HFFc6 (cell line): Measurements from ENCODE around the gene FAM110D. TPM values are rescaled to one million over a fixed set of nuclear protein-coding genes. Genes with fewer than 3 reads are reported as not detected.

Experiments
- DNase-seq: peaks from one replicate; pipeline ENCODE4 v3.0.0-alpha.2; 2018
- H3K27ac Mint-ChIP-seq: 2 replicates; pipeline ENCODE4 v1.8.0; 2020; ENCODE audit warnings: mild to moderate bottlenecking, mixed read lengths
- H3K27me3 Mint-ChIP-seq: 2 replicates; pipeline ENCODE4 v1.8.0; 2021; ENCODE audit warnings: mild to moderate bottlenecking, moderate library complexity, mixed read lengths; ENCODE audit not compliant: insufficient read depth
- H3K36me3 Mint-ChIP-seq: 2 replicates; pipeline ENCODE4 v1.8.0; 2021; ENCODE audit warnings: low read depth, mixed read lengths
- H3K4me1 Mint-ChIP-seq: 2 replicates; pipeline ENCODE4 v1.8.0; 2020; ENCODE audit warnings: low read depth, mixed read lengths
- H3K4me3 Mint-ChIP-seq: 2 replicates; pipeline ENCODE4 v1.8.0; 2020; ENCODE audit warnings: mild to moderate bottlenecking, moderate library complexity, mixed read lengths
- H3K9me3 Mint-ChIP-seq: 2 replicates; pipeline ENCODE4 v1.8.0; 2020; ENCODE audit warnings: mild to moderate bottlenecking, mixed read lengths
- CTCF ChIP-seq: fragments of 200-600 bp; sonication (generic); IDR thresholded peaks from 2 replicates; pipeline ENCODE4 v1.5.0; 2021; ENCODE audit warnings: antibody characterized with exemption, mild to moderate bottlenecking
- total RNA-seq, 6 experiments: library from RNA; stranded (reverse); fragmentation: NEBNext Ultra II Directional; extraction: Animal tissue kit (Norgen Biotek cat#: 25700); gene quantifications; 2 replicates in 1 of 6; 3 replicates in 5 of 6; pipeline ENCODE4 v1.2.3, GENCODE V29; 2021

Gene FAM110D
- total RNA-seq, 6 experiments from 2014 or later, result not detected

- DNase-seq, result no peak
- H3K27ac Mint-ChIP-seq, result no peak overlapping the region
- H3K4me3 Mint-ChIP-seq, result no peak overlapping the region
- H3K27me3 Mint-ChIP-seq, result peaks cover 17% of the 10 kb centered on the region
- H3K9me3 Mint-ChIP-seq, result no peaks in the 10 kb centered on the region
- peaks cover 19% of the 10 kb centered on the region for H3K4me1 Mint-ChIP-seq
- no peaks in the 10 kb centered on the region for H3K36me3 Mint-ChIP-seq
- no peak for TF ChIP-seq CTCF
Observed at GRCh38 chr1:26127235-26128163, 31.4 kb upstream of the FAM110D start.

GRCh38 chr1:26129778-26130177 lies 29.1 kb upstream of the FAM110D start:
- no peak for DNase-seq
- peaks cover 5% of the 10 kb centered on the region; the same call in 1 of the 2 replicates for H3K4me1 Mint-ChIP-seq
- H3K9me3 Mint-ChIP-seq, result no peaks in the 10 kb centered on the region
- H3K4me3 Mint-ChIP-seq, result no peak overlapping the region
- no peaks in the 10 kb centered on the region for H3K36me3 Mint-ChIP-seq
- no peak overlapping the region for H3K27ac Mint-ChIP-seq
- peaks cover 20% of the 10 kb centered on the region for H3K27me3 Mint-ChIP-seq
- TF ChIP-seq CTCF, result no peak

- peaks cover 5% of the 10 kb centered on the region; the same call in 1 of the 2 replicates for H3K4me1 Mint-ChIP-seq
- no peak overlapping the region for H3K4me3 Mint-ChIP-seq
- DNase-seq, result no peak
- no peak for TF ChIP-seq CTCF
- no peak overlapping the region for H3K27ac Mint-ChIP-seq
- no peaks in the 10 kb centered on the region for H3K36me3 Mint-ChIP-seq
- H3K9me3 Mint-ChIP-seq, result no peaks in the 10 kb centered on the region
- H3K27me3 Mint-ChIP-seq, result peaks cover 20% of the 10 kb centered on the region
Observed at GRCh38 chr1:26130695-26131094, 28.2 kb upstream of the FAM110D start.

- TF ChIP-seq CTCF, result no peak
- no peak for DNase-seq
- Mint-ChIP-seq H3K4me3 (no peak overlapping the region), H3K4me1 (peaks cover 2% of the 10 kb centered on the region; the same call in 1 of the 2 replicates), H3K27ac (no peak overlapping the region), H3K36me3 (no peaks in the 10 kb centered on the region), H3K27me3 (peaks cover 20% of the 10 kb centered on the region), H3K9me3 (no peaks in the 10 kb centered on the region)
Observed at GRCh38 chr1:26132128-26132833, 26.6 kb upstream of the FAM110D start.

GRCh38 chr1:26132834-26133167 lies 26.1 kb upstream of the FAM110D start:
- H3K4me1 Mint-ChIP-seq, result no peaks in the 10 kb centered on the region
- no peaks in the 10 kb centered on the region for H3K36me3 Mint-ChIP-seq
- no peak for DNase-seq
- TF ChIP-seq CTCF, result no peak
- H3K4me3 Mint-ChIP-seq, result no peak overlapping the region
- H3K9me3 Mint-ChIP-seq, result no peaks in the 10 kb centered on the region
- no peak overlapping the region for H3K27ac Mint-ChIP-seq
- H3K27me3 Mint-ChIP-seq, result peaks cover 18% of the 10 kb centered on the region
